ENCODE results near the gene AGPAT2. TPM values are rescaled to one million over a fixed set of nuclear protein-coding genes. Genes with fewer than 3 reads are reported as not detected.

Gene AGPAT2
- polyA plus RNA-seq, 1 of the 3 experiments (the other 2 are of a cell fraction): 46.8 TPM

DNA sequence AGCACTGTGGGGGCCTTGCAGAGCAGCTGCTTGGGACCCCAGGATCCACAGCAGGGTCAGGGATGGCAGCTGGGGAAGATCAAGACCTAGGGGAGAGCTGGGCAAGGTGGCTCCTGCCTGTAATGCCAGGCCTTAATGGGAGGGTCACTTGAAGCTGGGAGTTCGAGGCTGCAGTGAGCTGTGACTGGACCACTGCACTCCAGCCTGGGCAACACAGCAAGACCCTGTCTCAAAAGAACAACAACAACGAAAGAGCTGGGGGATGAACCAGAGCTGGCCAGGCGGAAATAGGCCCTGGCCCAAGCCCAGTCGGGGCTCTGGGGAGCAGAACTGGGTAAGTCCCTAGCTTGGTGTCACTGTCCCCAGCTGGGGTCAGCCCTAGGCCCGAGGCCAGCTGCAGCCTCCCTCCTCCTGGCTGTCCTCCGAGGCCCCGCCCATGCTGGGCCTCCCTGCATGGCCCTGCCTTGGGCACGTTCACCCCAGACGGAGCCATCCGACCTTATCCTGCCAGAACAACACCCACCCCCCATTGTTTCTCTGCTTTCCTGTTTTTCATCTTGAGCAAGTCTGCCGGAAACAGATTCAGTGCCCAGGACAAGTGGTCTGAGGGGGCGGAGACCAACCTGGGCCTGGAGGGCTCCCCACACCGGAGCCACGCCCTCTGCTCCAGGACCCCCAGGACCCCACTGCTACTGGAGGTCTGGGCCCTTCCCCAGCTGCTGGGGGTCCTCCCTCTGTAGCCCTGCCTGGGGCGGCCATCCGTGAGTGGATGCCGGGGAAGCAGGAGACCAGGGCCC is 27.0 kb upstream of the AGPAT2 start:
- H3K36me3 ChIP-seq (replicated peaks in 1 of 2; ENCODE audit: control insufficient read depth in 1 of 2, insufficient read depth in 2 of 2, low read length in 1 of 2): no peaks in the 10 kb centered on the region
- H3K4me2 ChIP-seq: peak overlapping the region; percentile 90; the same call in 1 of the 2 replicates
- H3K9ac ChIP-seq: no peak overlapping the region
- H4K20me1 ChIP-seq (ENCODE audit: insufficient read depth): no peaks in the 10 kb centered on the region
- H3F3A ChIP-seq (replicated peaks; ENCODE audit: insufficient read depth): peaks cover 17% of the 10 kb centered on the region
- TF ChIP-seq GABPA (IDR thresholded peaks at IDR 0.05; ENCODE audit: low read depth) (no peak), GATA2 (CRISPR knock-in tag; IDR thresholded peaks at IDR 0.05) (no peak), POLR2AphosphoS5 (IDR thresholded peaks at IDR 0.05; ENCODE audit: low read depth, low read length) (no peak), RXRA (IDR thresholded peaks at IDR 0.05; ENCODE audit: borderline replicate concordance, low read depth) (no peak), NFIC (IDR thresholded peaks at IDR 0.05; ENCODE audit: borderline replicate concordance) (no peak), PBX3 (IDR thresholded peaks at IDR 0.05) (no peak)
- TF ChIP-seq, protein P1, sequence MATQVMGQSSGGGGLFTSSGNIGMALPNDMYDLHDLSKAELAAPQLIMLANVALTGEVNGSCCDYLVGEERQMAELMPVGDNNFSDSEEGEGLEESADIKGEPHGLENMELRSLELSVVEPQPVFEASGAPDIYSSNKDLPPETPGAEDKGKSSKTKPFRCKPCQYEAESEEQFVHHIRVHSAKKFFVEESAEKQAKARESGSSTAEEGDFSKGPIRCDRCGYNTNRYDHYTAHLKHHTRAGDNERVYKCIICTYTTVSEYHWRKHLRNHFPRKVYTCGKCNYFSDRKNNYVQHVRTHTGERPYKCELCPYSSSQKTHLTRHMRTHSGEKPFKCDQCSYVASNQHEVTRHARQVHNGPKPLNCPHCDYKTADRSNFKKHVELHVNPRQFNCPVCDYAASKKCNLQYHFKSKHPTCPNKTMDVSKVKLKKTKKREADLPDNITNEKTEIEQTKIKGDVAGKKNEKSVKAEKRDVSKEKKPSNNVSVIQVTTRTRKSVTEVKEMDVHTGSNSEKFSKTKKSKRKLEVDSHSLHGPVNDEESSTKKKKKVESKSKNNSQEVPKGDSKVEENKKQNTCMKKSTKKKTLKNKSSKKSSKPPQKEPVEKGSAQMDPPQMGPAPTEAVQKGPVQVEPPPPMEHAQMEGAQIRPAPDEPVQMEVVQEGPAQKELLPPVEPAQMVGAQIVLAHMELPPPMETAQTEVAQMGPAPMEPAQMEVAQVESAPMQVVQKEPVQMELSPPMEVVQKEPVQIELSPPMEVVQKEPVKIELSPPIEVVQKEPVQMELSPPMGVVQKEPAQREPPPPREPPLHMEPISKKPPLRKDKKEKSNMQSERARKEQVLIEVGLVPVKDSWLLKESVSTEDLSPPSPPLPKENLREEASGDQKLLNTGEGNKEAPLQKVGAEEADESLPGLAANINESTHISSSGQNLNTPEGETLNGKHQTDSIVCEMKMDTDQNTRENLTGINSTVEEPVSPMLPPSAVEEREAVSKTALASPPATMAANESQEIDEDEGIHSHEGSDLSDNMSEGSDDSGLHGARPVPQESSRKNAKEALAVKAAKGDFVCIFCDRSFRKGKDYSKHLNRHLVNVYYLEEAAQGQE (IDR thresholded peaks at IDR 0.05; ENCODE audit: low read depth, low read length): no peak
- peak overlapping the region in 1 of 2 experiments; percentile 61; a peak in 1 of 4 replicates for H3K4me3 ChIP-seq (ENCODE audit: low read depth in 2 of 2, low read length in 1 of 2)
- H3K27me3 ChIP-seq (ENCODE audit: insufficient read depth): no peaks in the 10 kb centered on the region
- H3K9me2 ChIP-seq: no peaks in the 10 kb centered on the region
- H3K4me1 ChIP-seq (ENCODE audit: control insufficient read depth in 1 of 2, insufficient read depth in 2 of 2, low read depth in 1 of 2, low read length in 1 of 2): peaks cover 4 to 18% of the 10 kb centered on the region in 2 experiments; a peak in 1 of 4 replicates
- H3K79me2 ChIP-seq (ENCODE audit: insufficient read depth): no peaks in the 10 kb centered on the region
- H3K27ac ChIP-seq (ENCODE audit: low read depth in 2 of 2, low read length in 1 of 2): no peak overlapping the region; a peak in 1 of 4 replicates
- WGBS (ENCODE audit: low lambda C conversion rate): 90% methylated on average over 8 of the region's 17 CpGs
- no peaks in the 10 kb centered on the region for H3K9me3 ChIP-seq
- ChIA-PET POLR2A (interaction anchor here (1.2 to 4.2 kb wide), 3 partner anchors 8 to 13 kb away, joined by 6 to 51 read pairs (median 12); no protein-coding TSS in a partner anchor), CTCF (interaction anchor here (0.9 to 8.4 kb wide), 11 partner anchors 8 to 431 kb away, joined by 3 to 99 read pairs (median 4); partner anchors contain the start of gene LCN8)
- H2AFZ ChIP-seq (ENCODE audit: low read depth): no peak overlapping the region
- no peak for DNase-seq

DNA sequence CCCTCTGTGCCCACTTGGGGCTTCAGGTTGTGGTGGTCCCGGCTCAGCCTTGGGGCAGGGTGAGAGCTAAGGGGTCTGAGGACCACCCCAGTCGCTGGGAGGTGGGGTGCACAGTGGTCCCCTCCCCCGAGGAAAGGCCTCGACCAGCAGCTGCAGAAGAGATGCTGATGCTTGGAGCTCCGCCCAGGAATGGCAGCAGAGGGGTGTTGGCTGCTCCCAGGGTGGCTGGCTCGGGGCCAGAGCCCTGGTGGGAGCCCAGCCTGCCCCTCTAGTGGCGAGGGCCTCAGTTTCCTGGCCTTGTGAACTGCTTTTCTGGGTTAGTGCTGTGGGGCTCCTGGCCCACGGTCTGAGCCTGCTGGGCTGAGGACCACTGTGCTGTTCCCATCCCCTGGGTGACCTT is 26.3 kb upstream of the AGPAT2 start:
- no peaks in the 10 kb centered on the region for H3K9me2 ChIP-seq
- peaks cover 17% of the 10 kb centered on the region for H3F3A ChIP-seq (replicated peaks; ENCODE audit: insufficient read depth)
- no peaks in the 10 kb centered on the region for H3K36me3 ChIP-seq (replicated peaks in 1 of 2; ENCODE audit: control insufficient read depth in 1 of 2, insufficient read depth in 2 of 2, low read length in 1 of 2)
- DNase-seq: peak; percentile 80
- H2AFZ ChIP-seq (ENCODE audit: low read depth): no peak overlapping the region
- WGBS (ENCODE audit: low lambda C conversion rate): 39% methylated on average over 5 of the region's 8 CpGs
- TF ChIP-seq GATA2 (CRISPR knock-in tag; IDR thresholded peaks at IDR 0.05) (no peak), MEF2A (IDR thresholded peaks at IDR 0.05; ENCODE audit: borderline replicate concordance, low read depth) (no peak)
- H3K27ac ChIP-seq (ENCODE audit: low read depth in 2 of 2, low read length in 1 of 2): peak overlapping the region in 1 of 2 experiments; percentile 71; a peak in 2 of 4 replicates
- H3K9ac ChIP-seq: peak overlapping the region; percentile 67
- H3K79me2 ChIP-seq (ENCODE audit: insufficient read depth): no peaks in the 10 kb centered on the region
- H3K4me1 ChIP-seq (ENCODE audit: control insufficient read depth in 1 of 2, insufficient read depth in 2 of 2, low read depth in 1 of 2, low read length in 1 of 2): peaks cover 4 to 18% of the 10 kb centered on the region in 2 experiments; a peak in 1 of 4 replicates
- CTCF ChIA-PET: interaction anchor here (0.9 to 8.4 kb wide), 12 partner anchors 9 to 430 kb away, joined by 3 to 99 read pairs (median 4); partner anchors contain the start of gene LCN8
- H3K9me3 ChIP-seq: no peaks in the 10 kb centered on the region
- POLR2A ChIA-PET: interaction anchor here (0.8 to 4.2 kb wide), 4 partner anchors 9 to 26 kb away, joined by 5 to 51 read pairs (median 9); partner anchors contain the start of gene AGPAT2
- H3K27me3 ChIP-seq (ENCODE audit: insufficient read depth): no peaks in the 10 kb centered on the region
- peak overlapping the region; percentile 61 to 69 for H3K4me3 ChIP-seq (ENCODE audit: low read depth in 2 of 2, low read length in 1 of 2)
- H4K20me1 ChIP-seq (ENCODE audit: insufficient read depth): no peaks in the 10 kb centered on the region
- peak overlapping the region; percentile 90 for H3K4me2 ChIP-seq
